SU-DHL-6 (cell line): ENCODE measurements around the gene TRAK1.
A peak's percentile ranks its signal among the peaks of the same experiment; 100 is the strongest.

Experiments used
- H2AFZ ChIP-seq: fragments of 200-600 bp; sonication (generic); 2 replicates; pipeline ENCODE4 v1.6.1; 2014; ENCODE audit warnings: low read depth, mild to moderate bottlenecking, moderate library complexity, mixed read lengths, antibody characterized with exemption, low read length; ENCODE audit not compliant: severe bottlenecking
- H3F3A ChIP-seq: fragments of 200-600 bp; shearing (Covaris generic); 2 replicates; pipeline ENCODE4 v1.6.0; 2016; ENCODE audit warnings: antibody characterized with exemption, mild to moderate bottlenecking; ENCODE audit not compliant: insufficient read depth
- H3K27ac ChIP-seq: fragments of 200-600 bp; sonication (generic); 2 replicates; pipeline ENCODE4 v1.5.1; 2016; ENCODE audit warnings: low read depth, mild to moderate bottlenecking, low read length, moderate library complexity, mixed read lengths
- H3K27me3 ChIP-seq: fragments of 200-600 bp; sonication (generic), shearing (Covaris generic); 2 replicates; pipeline ENCODE4 v1.6.0; 2014; ENCODE audit warnings: mild to moderate bottlenecking, low read length
- H3K36me3 ChIP-seq: fragments of 200-600 bp; sonication (generic); 2 replicates; pipeline ENCODE4 v1.6.1; 2014; ENCODE audit warnings: mild to moderate bottlenecking, low read length, mixed read lengths
- H3K4me2 ChIP-seq: fragments of 300-600, 200-600 bp; shearing (Covaris generic), sonication (generic); 2 replicates; pipeline ENCODE4 v1.6.0; 2014; ENCODE audit warnings: low read length, low read depth, mild to moderate bottlenecking; ENCODE audit not compliant: poor library complexity, severe bottlenecking
- H3K4me3 ChIP-seq: fragments of 200-600 bp; sonication (generic); 2 replicates; pipeline ENCODE4 v1.5.1; 2014; ENCODE audit warnings: antibody characterized with exemption, low read length, mild to moderate bottlenecking, mixed read lengths; ENCODE audit not compliant: insufficient read depth, poor library complexity, severe bottlenecking
- H3K79me2 ChIP-seq: fragments of 200-600 bp; sonication (generic); 2 replicates; pipeline ENCODE4 v1.6.1; 2014; ENCODE audit warnings: mild to moderate bottlenecking, low read length, moderate library complexity; ENCODE audit not compliant: insufficient read depth
- H3K9ac ChIP-seq: fragments of 200-600 bp; sonication (generic); 2 replicates; pipeline ENCODE4 v1.7.0; 2014; ENCODE audit warnings: mild to moderate bottlenecking, low read length
- H3K9me2 ChIP-seq: fragments of 200-600 bp; sonication (generic); replicated peaks from 2 replicates; pipeline ENCODE4 v1.6.1; 2014; ENCODE audit warnings: low read length; ENCODE audit not compliant: insufficient read depth
- H3K9me3 ChIP-seq: fragments of 200-600 bp; sonication (generic); 2 replicates; pipeline ENCODE4 v1.6.1; 2014; ENCODE audit warnings: low read length, mixed read lengths; ENCODE audit not compliant: insufficient read depth
- H4K20me1 ChIP-seq: fragments of 200-600 bp; sonication (generic); 2 replicates; pipeline ENCODE4 v1.6.1; 2014; ENCODE audit warnings: low read depth, mild to moderate bottlenecking, antibody characterized with exemption, low read length, moderate library complexity, mixed read lengths
- EZH2phosphoT487 ChIP-seq: fragments of 200-600 bp; sonication (generic), shearing (Covaris generic); conservative IDR thresholded peaks from 2 replicates; pipeline ENCODE4 v1.6.1; 2018; ENCODE audit warnings: mild to moderate bottlenecking, antibody characterized with exemption, low read length, moderate library complexity, mixed read lengths
- TF ChIP-seq, protein P1 (sequence below): fragments of 200-600 bp; sonication (generic); IDR thresholded peaks from one replicate; pipeline ENCODE4 v1.5.1; 2017; ENCODE audit warnings: antibody characterized with exemption, mild to moderate bottlenecking, low read length, moderate library complexity; ENCODE audit not compliant: insufficient read depth, poor library complexity, severe bottlenecking

TRAK1 gene

DNA sequence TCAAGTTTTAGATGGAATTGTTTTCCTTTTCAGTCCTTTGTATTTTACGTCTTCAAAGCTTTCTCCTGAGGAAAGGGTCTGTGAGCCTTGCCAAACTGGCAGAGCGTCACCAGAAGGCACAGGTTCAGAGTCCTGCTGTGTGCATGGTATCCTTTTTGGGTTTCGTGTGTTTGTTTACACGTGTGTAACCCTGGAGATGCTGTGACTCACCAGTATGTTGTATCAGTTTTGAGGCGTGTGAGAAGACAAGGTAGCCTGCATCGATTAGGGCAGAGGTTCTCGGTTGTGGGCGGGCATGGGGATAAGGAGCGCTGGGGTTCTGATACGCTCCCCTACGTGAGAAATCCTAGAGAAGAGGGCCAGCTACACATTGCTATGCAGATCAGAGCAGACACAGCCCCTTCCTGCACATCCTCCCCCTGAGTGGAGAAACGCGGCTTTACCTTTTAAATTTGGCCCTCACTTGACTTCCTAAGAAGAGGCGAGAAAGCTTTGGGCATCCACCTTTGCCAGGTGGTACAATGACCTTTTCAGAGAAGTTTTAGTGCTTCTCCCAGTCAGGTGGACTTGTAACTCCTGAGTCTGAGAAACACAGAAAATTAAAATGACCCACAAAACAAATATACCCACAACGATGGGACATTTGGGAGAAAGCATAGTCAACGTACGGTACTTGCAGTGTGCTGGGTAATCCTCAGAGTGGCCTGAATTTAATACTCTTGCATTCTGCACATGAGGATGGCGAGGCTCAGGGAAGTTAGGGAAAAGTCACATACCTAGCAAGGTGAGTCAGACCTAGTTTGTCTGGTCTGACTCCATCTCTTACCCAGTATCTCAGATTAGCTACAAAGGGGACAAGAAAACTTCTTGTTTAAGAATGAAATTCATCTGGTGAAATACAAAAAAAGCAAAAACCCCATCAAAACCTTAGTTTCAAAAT, 38.1 kb downstream of the TRAK1 start:
- peaks cover 20% of the 10 kb centered on the region for H3K79me2 ChIP-seq
- peaks cover 12% of the 10 kb centered on the region; the same call in 1 of the 2 replicates for H3K36me3 ChIP-seq
- peak overlapping the region; percentile 57 for H3K4me2 ChIP-seq
- TF ChIP-seq, protein P1, sequence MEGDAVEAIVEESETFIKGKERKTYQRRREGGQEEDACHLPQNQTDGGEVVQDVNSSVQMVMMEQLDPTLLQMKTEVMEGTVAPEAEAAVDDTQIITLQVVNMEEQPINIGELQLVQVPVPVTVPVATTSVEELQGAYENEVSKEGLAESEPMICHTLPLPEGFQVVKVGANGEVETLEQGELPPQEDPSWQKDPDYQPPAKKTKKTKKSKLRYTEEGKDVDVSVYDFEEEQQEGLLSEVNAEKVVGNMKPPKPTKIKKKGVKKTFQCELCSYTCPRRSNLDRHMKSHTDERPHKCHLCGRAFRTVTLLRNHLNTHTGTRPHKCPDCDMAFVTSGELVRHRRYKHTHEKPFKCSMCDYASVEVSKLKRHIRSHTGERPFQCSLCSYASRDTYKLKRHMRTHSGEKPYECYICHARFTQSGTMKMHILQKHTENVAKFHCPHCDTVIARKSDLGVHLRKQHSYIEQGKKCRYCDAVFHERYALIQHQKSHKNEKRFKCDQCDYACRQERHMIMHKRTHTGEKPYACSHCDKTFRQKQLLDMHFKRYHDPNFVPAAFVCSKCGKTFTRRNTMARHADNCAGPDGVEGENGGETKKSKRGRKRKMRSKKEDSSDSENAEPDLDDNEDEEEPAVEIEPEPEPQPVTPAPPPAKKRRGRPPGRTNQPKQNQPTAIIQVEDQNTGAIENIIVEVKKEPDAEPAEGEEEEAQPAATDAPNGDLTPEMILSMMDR: no peak
- no peak for TF ChIP-seq EZH2phosphoT487
- no peak overlapping the region for H3K4me3 ChIP-seq
- no peaks in the 10 kb centered on the region for H3K9me2 ChIP-seq
- H3F3A ChIP-seq: peaks cover 10% of the 10 kb centered on the region
- H3K9ac ChIP-seq: peak overlapping the region; percentile 37
- no peaks in the 10 kb centered on the region for H3K9me3 ChIP-seq
- peak overlapping the region; percentile 77 for H3K27ac ChIP-seq
- H2AFZ ChIP-seq: no peak overlapping the region
- H4K20me1 ChIP-seq: no peaks in the 10 kb centered on the region
- H3K27me3 ChIP-seq: no peaks in the 10 kb centered on the region

DNA sequence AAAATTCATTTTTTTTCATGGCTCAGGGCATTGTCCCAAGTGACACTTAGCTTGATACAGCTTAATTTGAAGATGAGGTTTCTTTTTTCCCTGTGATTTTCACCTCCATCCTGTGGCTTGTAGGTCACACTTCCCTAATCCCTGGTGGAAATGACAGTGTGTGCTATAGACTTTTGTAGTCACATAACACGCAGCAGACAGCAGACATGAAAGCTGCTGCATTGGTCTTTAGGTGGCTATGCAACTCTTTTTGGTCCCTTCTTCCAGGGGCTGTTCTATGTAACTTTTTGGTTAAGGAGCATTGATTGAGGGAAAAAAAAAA, 38.8 kb downstream of the TRAK1 start:
- H3K27ac ChIP-seq: peak overlapping the region; percentile 18; the same call in 1 of the 2 replicates
- H3K9me3 ChIP-seq: no peaks in the 10 kb centered on the region
- peaks cover 23% of the 10 kb centered on the region for H3K79me2 ChIP-seq
- H4K20me1 ChIP-seq: no peaks in the 10 kb centered on the region
- H3K27me3 ChIP-seq: no peaks in the 10 kb centered on the region
- H3K9ac ChIP-seq: no peak overlapping the region
- H3F3A ChIP-seq: peaks cover 10% of the 10 kb centered on the region
- H3K36me3 ChIP-seq: peaks cover 12% of the 10 kb centered on the region; the same call in 1 of the 2 replicates
- no peaks in the 10 kb centered on the region for H3K9me2 ChIP-seq
- no peak overlapping the region for H3K4me3 ChIP-seq
- TF ChIP-seq EZH2phosphoT487: no peak
- TF ChIP-seq, protein P1: no peak
- no peak overlapping the region for H3K4me2 ChIP-seq
- H2AFZ ChIP-seq: no peak overlapping the region

DNA sequence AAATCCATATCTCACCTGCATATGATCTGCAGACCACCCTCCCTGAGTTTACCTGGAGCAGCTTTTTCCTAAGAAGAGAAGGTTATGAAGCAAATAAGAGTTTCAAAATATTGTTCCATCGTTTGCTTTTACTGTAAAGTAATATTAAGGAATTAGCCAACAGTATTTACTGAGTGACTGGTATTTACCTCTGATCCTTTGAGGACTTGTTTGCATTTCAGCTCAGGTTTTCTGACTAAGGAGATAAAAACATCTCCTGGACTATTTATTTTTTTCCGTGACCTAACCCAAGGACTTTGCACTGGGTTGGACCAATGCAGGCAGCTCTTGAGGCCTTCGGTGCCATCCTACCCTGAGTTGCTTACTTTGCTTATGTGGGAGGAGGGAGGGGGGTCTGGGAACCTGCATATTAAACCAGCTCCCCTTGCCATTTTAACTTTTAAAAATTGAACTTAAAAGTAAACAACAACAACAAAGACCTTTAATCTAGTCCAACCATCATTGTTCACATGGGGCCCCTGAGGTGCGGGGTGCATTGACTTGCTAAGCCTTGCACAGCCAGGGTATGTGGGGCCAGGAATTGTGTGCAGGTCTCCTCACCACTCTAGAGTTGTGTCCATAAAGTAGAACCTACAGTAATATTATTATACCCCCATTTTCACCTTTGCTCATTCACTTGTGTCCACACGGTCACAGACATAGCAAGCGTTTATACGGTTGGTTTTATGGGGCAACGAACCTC, 39.3 kb downstream of the TRAK1 start:
- TF ChIP-seq, protein P1: no peak
- Histone ChIP-seq H3K27ac (peak overlapping the region; percentile 18; the same call in 1 of the 2 replicates), H3K9ac (no peak overlapping the region), H3K9me3 (no peaks in the 10 kb centered on the region), H2AFZ (no peak overlapping the region), H3F3A (peaks cover 10% of the 10 kb centered on the region), H3K27me3 (no peaks in the 10 kb centered on the region), H3K36me3 (peaks cover 11% of the 10 kb centered on the region; the same call in 1 of the 2 replicates), H3K4me2 (no peak overlapping the region), H4K20me1 (no peaks in the 10 kb centered on the region), H3K79me2 (peaks cover 28% of the 10 kb centered on the region), H3K4me3 (no peak overlapping the region), H3K9me2 (no peaks in the 10 kb centered on the region)
